Uterus (tissue), 2 donors: ENCODE measurements around the gene LDB3.

Experiments used
- CTCF ChIP-seq, 4 experiments: fragments of 200-600 bp in 2 of 4; fragments of 450-650 bp in 2 of 4; sonication (generic) in 2 of 4; IDR thresholded peaks; one replicate each; pipeline ENCODE4 v1.5.1; 2016 to 2019; ENCODE audit warnings: antibody characterized with exemption in 4 of 4, mild to moderate bottlenecking in 2 of 4, moderate library complexity in 1 of 4
- POLR2A ChIP-seq, 2 donors: fragments of 450-650 bp; IDR thresholded peaks; one replicate each; pipeline ENCODE4 v1.6.1; 2016; ENCODE audit warnings: antibody characterized with exemption in 2 of 2, mild to moderate bottlenecking in 1 of 2, moderate library complexity in 1 of 2

- TF ChIP-seq CTCF (IDR thresholded peaks at IDR 0.05) (no peak), POLR2A (IDR thresholded peaks at IDR 0.05) (no peak)
Measured at GRCh38 chr10:86765548-86765947, 97.2 kb downstream of the LDB3 start.
